HCT116 (cell line): ENCODE measurements around the gene ATP6V1E1. TPM values are rescaled to one million over a fixed set of nuclear protein-coding genes. Genes with fewer than 3 reads are reported as not detected.

Experiments used
- ATAC-seq: fragments of 200-7000 bp; cut with Tn5 transposase; 2 replicates; pipeline ENCODE4 v1.9.1; 2020; ENCODE audit warnings: mild to moderate bottlenecking, moderate library complexity
- BruUV-seq: library from RNA; stranded (reverse); fragments of 400-500 nt; replicated peaks from 2 replicates; lab custom pipeline; 2021; lab: Mats Ljungman, UMichigan
- CTCF ChIA-PET: fragments of 300-600 bp; sonication (Branson Sonifier 250); formaldehyde crosslinking; loops from one replicate; lab custom pipeline; 2021; ENCODE audit warnings: antibody characterized with exemption; lab: Charles Lee
- POLR2A ChIA-PET: fragments of 300-600, 350-600 bp; sonication (Branson Sonifier 250); formaldehyde crosslinking; loops from one replicate; lab custom pipeline; 2021; ENCODE audit warnings: antibody characterized with exemption; lab: Charles Lee
- RAD21 ChIA-PET, 2 experiments: fragments of 300-600 bp; sonication (Branson Sonifier 250); formaldehyde crosslinking; loops; one replicate each; lab custom pipeline; 2023; ENCODE audit warnings: low total read pairs in 2 of 2; ENCODE audit not compliant: uncharacterized antibody in 2 of 2, unreplicated experiment in 2 of 2, low non-redundant PET in 1 of 2; lab: Charles Lee
- DNase-seq: peaks from one replicate; pipeline ENCODE4 v3.0.0-alpha.2; 2010; ENCODE audit warnings: low read depth, low spot score
- H2AFZ ChIP-seq: fragments of 200-600 bp; shearing (Covaris generic), sonication (generic); 2 replicates; pipeline ENCODE4 v1.6.1; 2017; ENCODE audit warnings: low read depth, mixed run types, mixed read lengths, antibody characterized with exemption, low read length; ENCODE audit not compliant: poor library complexity, severe bottlenecking
- H3K27ac ChIP-seq: 2 replicates; pipeline ENCODE4 v1.5.1; 2012; ENCODE audit warnings: low read depth, low read length
- H3K27me3 ChIP-seq: fragments of 200-600 bp; sonication (generic); 2 replicates; pipeline ENCODE4 v1.6.1; 2016; ENCODE audit warnings: mixed run types, low read length, mixed read lengths; ENCODE audit not compliant: insufficient read depth
- H3K36me3 ChIP-seq, 2 experiments: fragments of 200-500 bp in 1 of 2; fragments of 200-600 bp in 1 of 2; sonication (Bioruptor generic) in 1 of 2; sonication (generic) in 1 of 2; 2 replicates each; pipeline versions ENCODE4 v1.5.1 to v1.6.1; 2014 to 2016; ENCODE audit warnings: low read length in 2 of 2, inconsistent platforms in 1 of 2, mixed read lengths in 1 of 2, mixed run types in 1 of 2; ENCODE audit not compliant: insufficient read depth in 2 of 2, control insufficient read depth in 1 of 2
- H3K4me1 ChIP-seq, 2 experiments: fragments of 200-600 bp in 1 of 2; sonication (generic) in 1 of 2; 2 replicates each; pipeline versions ENCODE4 v1.5.1 to v1.6.1; 2012 to 2017; ENCODE audit warnings: low read length in 2 of 2, inconsistent platforms in 1 of 2, mild to moderate bottlenecking in 1 of 2, mixed read lengths in 1 of 2, mixed run types in 1 of 2, moderate library complexity in 1 of 2; ENCODE audit not compliant: insufficient read depth in 2 of 2, control insufficient read depth in 1 of 2
- H3K4me2 ChIP-seq: fragments of 200-600 bp; sonication (generic); 2 replicates; pipeline ENCODE4 v1.6.1; 2017; ENCODE audit warnings: mixed run types, low read length, mixed read lengths
- H3K4me3 ChIP-seq, 2 experiments: fragments of 200-600 bp in 1 of 2; sonication (generic) in 1 of 2; replicated peaks in 1 of 2; 2 replicates each; pipeline ENCODE4 v1.5.1; 2011 to 2016; ENCODE audit warnings: low read length in 2 of 2, control low read depth in 1 of 2, low read depth in 1 of 2, mild to moderate bottlenecking in 1 of 2, mixed read lengths in 1 of 2, mixed run types in 1 of 2
- H3K79me2 ChIP-seq: fragments of 200-600 bp; sonication (generic); 2 replicates; pipeline ENCODE4 v1.6.1; 2017; ENCODE audit warnings: mild to moderate bottlenecking, mixed run types, low read length, moderate library complexity, mixed read lengths; ENCODE audit not compliant: insufficient read depth
- H3K9ac ChIP-seq: fragments of 200-600 bp; sonication (generic); 2 replicates; pipeline ENCODE4 v1.6.1; 2016; ENCODE audit warnings: low read length, mixed read lengths
- H3K9me2 ChIP-seq: fragments of 200-600 bp; sonication (generic), shearing (Covaris generic); 2 replicates; pipeline ENCODE4 v1.6.1; 2017; ENCODE audit warnings: mixed run types, mild to moderate bottlenecking, moderate library complexity; ENCODE audit not compliant: insufficient read depth
- H3K9me3 ChIP-seq, 2 experiments: fragments of 200-500 bp in 1 of 2; fragments of 200-600 bp in 1 of 2; sonication (Bioruptor generic) in 1 of 2; sonication (generic) in 1 of 2; 2 replicates each; pipeline ENCODE4 v1.6.1; 2014 to 2017; ENCODE audit warnings: low read length in 2 of 2, mixed read lengths in 2 of 2, inconsistent platforms in 1 of 2, low read depth in 1 of 2, mild to moderate bottlenecking in 1 of 2, mixed run types in 1 of 2, moderate library complexity in 1 of 2; ENCODE audit not compliant: control insufficient read depth in 1 of 2, insufficient read depth in 1 of 2
- H4K20me1 ChIP-seq: fragments of 200-600 bp; sonication (generic), shearing (Covaris generic); 2 replicates; pipeline ENCODE4 v1.6.1; 2017; ENCODE audit warnings: mixed run types, mild to moderate bottlenecking, moderate library complexity; ENCODE audit not compliant: insufficient read depth
- ATF3 ChIP-seq: IDR thresholded peaks from 2 replicates; pipeline ENCODE4 v1.6.1; 2012
- CBX3 ChIP-seq: IDR thresholded peaks from 2 replicates; pipeline ENCODE4 v1.6.1; 2012; ENCODE audit warnings: low read depth
- CEBPB ChIP-seq: IDR thresholded peaks from 2 replicates; pipeline ENCODE4 v1.6.1; 2012; ENCODE audit warnings: low read depth
- EGR1 ChIP-seq: IDR thresholded peaks from 2 replicates; pipeline ENCODE4 v1.6.1; 2012; ENCODE audit warnings: low read depth
- EZH2 ChIP-seq: fragments of 200-600 bp; sonication (generic); IDR thresholded peaks from 2 replicates; pipeline ENCODE4 v1.6.1; 2017; ENCODE audit warnings: antibody characterized with exemption, mixed run types
- EZH2phosphoT487 ChIP-seq: fragments of 200-600 bp; IDR thresholded peaks from 2 replicates; pipeline ENCODE4 v1.6.1; 2018; ENCODE audit warnings: antibody characterized with exemption, borderline replicate concordance
- FOSL1 ChIP-seq: IDR thresholded peaks from 2 replicates; pipeline ENCODE4 v1.6.1; 2012; ENCODE audit warnings: low read depth
- POLR2AphosphoS5 ChIP-seq: IDR thresholded peaks from 2 replicates; pipeline ENCODE4 v1.6.1; 2011; ENCODE audit warnings: mild to moderate bottlenecking, low read depth, low read length, moderate library complexity
- RAD21 ChIP-seq: IDR thresholded peaks from 2 replicates; pipeline ENCODE4 v1.6.1; 2012; ENCODE audit warnings: low read depth, mild to moderate bottlenecking
- SIN3A ChIP-seq: IDR thresholded peaks from 2 replicates; pipeline ENCODE4 v1.6.1; 2012; ENCODE audit warnings: low read depth
- SP1 ChIP-seq: IDR thresholded peaks from 2 replicates; pipeline ENCODE4 v1.6.1; 2012; ENCODE audit warnings: low read depth
- SRF ChIP-seq: IDR thresholded peaks from 2 replicates; pipeline ENCODE4 v1.6.1; 2012; ENCODE audit warnings: low read depth
- YY1 ChIP-seq: IDR thresholded peaks from 2 replicates; pipeline ENCODE4 v1.6.1; 2011; ENCODE audit warnings: low read length, low read depth, moderate library complexity, mild to moderate bottlenecking; ENCODE audit not compliant: insufficient replicate concordance; ENCODE audit errors: extremely low read depth
- ZFX ChIP-seq: fragments of 450-650 bp; IDR thresholded peaks from 2 replicates; pipeline ENCODE4 v1.6.1; 2017
- ZNF274 ChIP-seq: fragments of 200-500 bp; sonication (Bioruptor generic); IDR thresholded peaks from 2 replicates; pipeline ENCODE4 v1.6.1; 2014; ENCODE audit warnings: mild to moderate bottlenecking, low read depth, low read length, inconsistent platforms
- intact Hi-C: fragments of 100-400 bp; cut with micrococcal nuclease; formaldehyde crosslinking; loops from 2 replicates; pipeline ENCODE4 v1.10.0; 2022
- total RNA-seq: library from RNA; stranded (reverse); gene quantifications from one replicate; pipeline ENCODE4 v1.2.1, GENCODE V29; 2021; ENCODE audit not compliant: unreplicated experiment
- TF ChIP-seq, protein P1 (sequence below), 3 experiments: fragments of 200-600 bp in 1 of 3; sonication (generic) in 1 of 3; IDR thresholded peaks in 2 of 3; conservative IDR thresholded peaks in 1 of 3; 2 replicates each; pipeline ENCODE4 v1.5.1; 2012 to 2017; ENCODE audit warnings: low read depth in 2 of 3, low read length in 2 of 3, antibody characterized with exemption in 1 of 3, borderline replicate concordance in 1 of 3, control low read depth in 1 of 3, mild to moderate bottlenecking in 1 of 3, mixed read lengths in 1 of 3, mixed run types in 1 of 3, moderate library complexity in 1 of 3; ENCODE audit not compliant: insufficient read depth in 1 of 3
- TF ChIP-seq, protein P2 (sequence below): IDR thresholded peaks from 2 replicates; pipeline ENCODE4 v1.6.1; 2011; ENCODE audit warnings: mild to moderate bottlenecking, low read length, moderate library complexity; ENCODE audit not compliant: insufficient replicate concordance; ENCODE audit errors: extremely low read depth

Gene ATP6V1E1
- total RNA-seq, 1 experiment from 2014 or later: 107 TPM

DNA sequence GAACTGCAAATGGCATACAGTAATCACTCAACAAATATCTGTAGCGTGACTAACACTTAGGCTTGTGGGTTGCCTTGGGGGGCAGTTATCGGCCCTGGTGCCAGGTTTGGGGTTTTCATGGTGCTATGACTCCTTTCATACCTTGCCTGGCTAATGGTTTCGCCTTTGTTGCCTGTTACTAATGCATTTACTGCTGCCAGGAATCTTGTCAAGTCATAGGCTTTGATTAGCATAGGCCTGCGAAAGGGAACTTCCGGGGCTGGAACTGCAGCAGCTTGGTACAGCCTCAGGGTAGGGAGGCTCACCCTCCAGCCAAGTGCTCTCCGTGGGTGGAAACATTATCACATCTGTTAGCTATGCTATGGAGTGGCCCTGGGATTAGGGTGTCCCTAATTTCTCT, 52.1 kb downstream of the ATP6V1E1 start (continued):
- TF ChIP-seq, protein P1, sequence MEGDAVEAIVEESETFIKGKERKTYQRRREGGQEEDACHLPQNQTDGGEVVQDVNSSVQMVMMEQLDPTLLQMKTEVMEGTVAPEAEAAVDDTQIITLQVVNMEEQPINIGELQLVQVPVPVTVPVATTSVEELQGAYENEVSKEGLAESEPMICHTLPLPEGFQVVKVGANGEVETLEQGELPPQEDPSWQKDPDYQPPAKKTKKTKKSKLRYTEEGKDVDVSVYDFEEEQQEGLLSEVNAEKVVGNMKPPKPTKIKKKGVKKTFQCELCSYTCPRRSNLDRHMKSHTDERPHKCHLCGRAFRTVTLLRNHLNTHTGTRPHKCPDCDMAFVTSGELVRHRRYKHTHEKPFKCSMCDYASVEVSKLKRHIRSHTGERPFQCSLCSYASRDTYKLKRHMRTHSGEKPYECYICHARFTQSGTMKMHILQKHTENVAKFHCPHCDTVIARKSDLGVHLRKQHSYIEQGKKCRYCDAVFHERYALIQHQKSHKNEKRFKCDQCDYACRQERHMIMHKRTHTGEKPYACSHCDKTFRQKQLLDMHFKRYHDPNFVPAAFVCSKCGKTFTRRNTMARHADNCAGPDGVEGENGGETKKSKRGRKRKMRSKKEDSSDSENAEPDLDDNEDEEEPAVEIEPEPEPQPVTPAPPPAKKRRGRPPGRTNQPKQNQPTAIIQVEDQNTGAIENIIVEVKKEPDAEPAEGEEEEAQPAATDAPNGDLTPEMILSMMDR (IDR thresholded peaks at IDR 0.05 in 2 of 3, conservative IDR thresholded peaks at IDR 0.05 in 1 of 3; ENCODE audit: borderline replicate concordance in 1 of 3, insufficient read depth in 1 of 3, low read depth in 2 of 3, low read length in 2 of 3): no peak
- no peak for TF ChIP-seq RAD21

DNA sequence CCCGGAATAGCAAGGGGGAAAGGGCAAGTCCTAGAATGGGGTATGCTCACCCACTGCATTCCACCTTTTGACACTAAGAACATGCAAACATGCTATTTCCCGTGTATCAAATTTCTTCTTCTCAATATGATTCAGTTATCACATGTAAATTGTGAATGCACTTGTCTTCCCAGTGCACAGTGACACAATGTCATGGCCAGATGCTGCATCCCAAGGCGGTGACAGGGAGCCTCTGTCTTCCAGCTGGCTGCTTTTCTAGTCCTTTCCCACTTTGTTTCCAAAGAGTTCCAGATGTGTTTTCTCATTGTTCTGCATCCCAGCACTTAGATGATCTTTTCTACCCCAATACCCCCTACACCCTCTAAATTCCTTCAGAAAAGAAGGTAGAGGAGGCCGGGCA, 52.9 kb downstream of the ATP6V1E1 start:
- no peak overlapping the region for H2AFZ ChIP-seq
- ATAC-seq (no peak), DNase-seq (no peak)
- no peaks in the 10 kb centered on the region for H4K20me1 ChIP-seq
- ChIA-PET RAD21 (no interaction called here), POLR2A (no interaction called here), CTCF (interaction anchor here (0.7 kb wide), 1 partner anchor 362 kb away, joined by 3 read pairs; no protein-coding TSS in a partner anchor)
- no peak overlapping the region for H3K9ac ChIP-seq
- no peaks in the 10 kb centered on the region for H3K9me3 ChIP-seq
- no peaks in the 10 kb centered on the region for H3K36me3 ChIP-seq
- H3K4me3 ChIP-seq: no peak overlapping the region
- H3K9me2 ChIP-seq: no peaks in the 10 kb centered on the region
- H3K4me1 ChIP-seq: peaks cover 0 to 5% of the 10 kb centered on the region in 2 experiments; a peak in 1 of 4 replicates
- TF ChIP-seq CEBPB (no peak), SIN3A (no peak), RAD21 (no peak), FOSL1 (no peak), ZFX (no peak), YY1 (no peak), ATF3 (no peak), ZNF274 (no peak), POLR2AphosphoS5 (no peak), EZH2 (no peak), EGR1 (no peak), CBX3 (no peak), SP1 (no peak), SRF (no peak), EZH2phosphoT487 (no peak)
- TF ChIP-seq, protein P1 (IDR thresholded peaks at IDR 0.05 in 2 of 3, conservative IDR thresholded peaks at IDR 0.05 in 1 of 3; ENCODE audit: borderline replicate concordance in 1 of 3, insufficient read depth in 1 of 3, low read depth in 2 of 3, low read length in 2 of 3): no peak
- TF ChIP-seq, protein P2, sequence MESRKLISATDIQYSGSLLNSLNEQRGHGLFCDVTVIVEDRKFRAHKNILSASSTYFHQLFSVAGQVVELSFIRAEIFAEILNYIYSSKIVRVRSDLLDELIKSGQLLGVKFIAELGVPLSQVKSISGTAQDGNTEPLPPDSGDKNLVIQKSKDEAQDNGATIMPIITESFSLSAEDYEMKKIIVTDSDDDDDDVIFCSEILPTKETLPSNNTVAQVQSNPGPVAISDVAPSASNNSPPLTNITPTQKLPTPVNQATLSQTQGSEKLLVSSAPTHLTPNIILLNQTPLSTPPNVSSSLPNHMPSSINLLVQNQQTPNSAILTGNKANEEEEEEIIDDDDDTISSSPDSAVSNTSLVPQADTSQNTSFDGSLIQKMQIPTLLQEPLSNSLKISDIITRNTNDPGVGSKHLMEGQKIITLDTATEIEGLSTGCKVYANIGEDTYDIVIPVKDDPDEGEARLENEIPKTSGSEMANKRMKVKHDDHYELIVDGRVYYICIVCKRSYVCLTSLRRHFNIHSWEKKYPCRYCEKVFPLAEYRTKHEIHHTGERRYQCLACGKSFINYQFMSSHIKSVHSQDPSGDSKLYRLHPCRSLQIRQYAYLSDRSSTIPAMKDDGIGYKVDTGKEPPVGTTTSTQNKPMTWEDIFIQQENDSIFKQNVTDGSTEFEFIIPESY: no peak
- no peak overlapping the region for H3K27ac ChIP-seq
- no peaks in the 10 kb centered on the region for H3K27me3 ChIP-seq
- H3K4me2 ChIP-seq: no peak overlapping the region
- H3K79me2 ChIP-seq: no peaks in the 10 kb centered on the region
- intact Hi-C loops: no loop called here
- BruUV-seq: no TSS peak
